HepG2 (cell line): ENCODE data around the gene WNT6. TPM values are rescaled to one million over a fixed set of nuclear protein-coding genes. Genes with fewer than 3 reads are reported as not detected.

Experiments used
- ATAC-seq: fragments of 200-7000 bp; cut with Tn5 transposase; 3 replicates; pipeline ENCODE4 v1.9.1; 2020; ENCODE audit warnings: mild to moderate bottlenecking, moderate library complexity
- BruUV-seq: library from RNA; stranded (reverse); fragments of 400-500 nt; replicated peaks from 2 replicates; lab custom pipeline; 2021; lab: Mats Ljungman, UMichigan
- CTCF ChIA-PET: fragments of 300-600 bp; formaldehyde crosslinking; extraction: SDS; loops from one replicate; lab custom pipeline; 2021; ENCODE audit warnings: low total read pairs, inconsistent platforms, low intra/inter-chr PET ratio; lab: Yijun Ruan, JAX
- POLR2A ChIA-PET: fragments of 350-600 bp; sonication (Branson Sonifier 250); formaldehyde crosslinking; loops from one replicate; lab custom pipeline; 2020; ENCODE audit warnings: antibody characterized with exemption, inconsistent platforms; lab: Yijun Ruan, JAX
- DNase-seq: peaks from one replicate; pipeline ENCODE4 v3.0.0-alpha.2; 2015; ENCODE audit warnings: low spot score
- FAIRE-seq: peaks from 3 replicates; lab custom pipeline; 2011; peaks lifted over from hg19 to GRCh38; lab: Jason Lieb, UNC
- H2AFZ ChIP-seq: one replicate; pipeline ENCODE4 v1.6.1; 2011; ENCODE audit warnings: low read length, inconsistent platforms
- H3K27ac ChIP-seq: fragments of 300-600 bp; 3 replicates; pipeline ENCODE4 v1.8.0; 2011; ENCODE audit warnings: mixed run types, mild to moderate bottlenecking, mixed read lengths, low read length, inconsistent platforms; ENCODE audit not compliant: insufficient read depth; ENCODE audit errors: extremely low read length
- H3K27me3 ChIP-seq, 2 experiments: fragments of 200-600 bp in 1 of 2; 2 replicates in 1 of 2; 3 replicates in 1 of 2; pipeline versions ENCODE4 v1.6.0 to v1.8.0; 2011; ENCODE audit warnings: low read length in 2 of 2, mild to moderate bottlenecking in 2 of 2, moderate library complexity in 2 of 2, inconsistent platforms in 1 of 2; ENCODE audit not compliant: insufficient read depth in 2 of 2, control insufficient read depth in 1 of 2
- H3K36me3 ChIP-seq, 2 experiments: fragments of 200-600 bp in 1 of 2; replicated peaks in 1 of 2; 2 replicates in 1 of 2; 3 replicates in 1 of 2; pipeline versions ENCODE4 v1.5.1 to v1.8.0; 2011; ENCODE audit warnings: low read length in 2 of 2, inconsistent platforms in 1 of 2; ENCODE audit not compliant: insufficient read depth in 2 of 2, control insufficient read depth in 1 of 2
- H3K4me1 ChIP-seq: 2 replicates; pipeline ENCODE4 v1.5.1; 2012; ENCODE audit warnings: low read length, inconsistent platforms; ENCODE audit not compliant: insufficient read depth
- H3K4me2 ChIP-seq: 2 replicates; pipeline ENCODE4 v1.6.0; 2011; ENCODE audit warnings: low read depth, low read length, inconsistent platforms
- H3K4me3 ChIP-seq, 3 experiments: fragments of 200-600 bp in 1 of 3; sonication (generic), shearing (Covaris generic) in 1 of 3; replicated peaks in 1 of 3; 2 replicates each; pipeline ENCODE4 v1.5.1; 2011 to 2016; ENCODE audit warnings: low read length in 3 of 3, inconsistent platforms in 2 of 3, low read depth in 2 of 3, mild to moderate bottlenecking in 2 of 3, control low read depth in 1 of 3, mixed read lengths in 1 of 3; ENCODE audit not compliant: insufficient read depth in 1 of 3
- H3K79me2 ChIP-seq: one replicate; pipeline ENCODE4 v1.6.1; 2011; ENCODE audit warnings: low read length, inconsistent platforms; ENCODE audit not compliant: insufficient read depth
- H3K9ac ChIP-seq: 2 replicates; pipeline ENCODE4 v1.6.0; 2011; ENCODE audit warnings: mild to moderate bottlenecking, low read depth, low read length, inconsistent platforms; ENCODE audit not compliant: insufficient read depth
- H3K9me3 ChIP-seq: 2 replicates; pipeline ENCODE4 v1.5.1; 2012; ENCODE audit warnings: mild to moderate bottlenecking, low read length
- H4K20me1 ChIP-seq: 2 replicates; pipeline ENCODE4 v1.6.0; 2011; ENCODE audit warnings: inconsistent platforms, mild to moderate bottlenecking, low read length, moderate library complexity; ENCODE audit not compliant: insufficient read depth
- ARNTL ChIP-seq: sonication (generic); formaldehyde crosslinking; IDR thresholded peaks from 2 replicates; pipeline ENCODE4 v1.4.0; 2020; ENCODE audit warnings: mild to moderate bottlenecking, missing genetic modification reagents
- CAMTA2 ChIP-seq: sonication (generic); formaldehyde crosslinking; IDR thresholded peaks from 2 replicates; pipeline ENCODE4 v1.4.0; 2020; ENCODE audit warnings: mild to moderate bottlenecking, missing genetic modification reagents, borderline replicate concordance
- DR1 ChIP-seq: sonication (generic); formaldehyde crosslinking; IDR thresholded peaks from 2 replicates; pipeline ENCODE4 v1.8.0; 2021; ENCODE audit warnings: mild to moderate bottlenecking, missing genetic modification reagents, inconsistent platforms
- FOXJ3 ChIP-seq: sonication (generic); formaldehyde crosslinking; IDR thresholded peaks from 2 replicates; pipeline ENCODE4 v1.4.0; 2020; ENCODE audit warnings: missing genetic modification reagents, mild to moderate bottlenecking, borderline replicate concordance
- HES4 ChIP-seq: sonication (generic); formaldehyde crosslinking; IDR thresholded peaks from 2 replicates; pipeline ENCODE4 v1.9.0; 2021; ENCODE audit warnings: mild to moderate bottlenecking, missing genetic modification reagents, borderline replicate concordance
- KAT2B ChIP-seq: fragments of 150-350 bp; IDR thresholded peaks from 2 replicates; pipeline ENCODE4 v1.6.1; 2014; ENCODE audit warnings: low read depth, low read length, borderline replicate concordance
- KLF12 ChIP-seq: sonication (generic); formaldehyde crosslinking; IDR thresholded peaks from 2 replicates; pipeline ENCODE4 v1.4.0; 2020; ENCODE audit warnings: missing genetic modification reagents, borderline replicate concordance
- KLF9 ChIP-seq: IDR thresholded peaks from 2 replicates; pipeline ENCODE4 v1.6.1; 2016; ENCODE audit warnings: low read depth
- REL ChIP-seq: sonication (generic); formaldehyde crosslinking; conservative IDR thresholded peaks from 2 replicates; pipeline ENCODE4 v1.8.0; 2022; ENCODE audit warnings: mild to moderate bottlenecking, missing genetic modification reagents, moderate library complexity
- THYN1 ChIP-seq: sonication (generic); formaldehyde crosslinking; IDR thresholded peaks from 2 replicates; pipeline ENCODE4 v1.8.1; 2023; ENCODE audit warnings: low read depth, mild to moderate bottlenecking, moderate library complexity, missing genetic modification reagents, borderline replicate concordance
- ZNF367 ChIP-seq: sonication (generic); formaldehyde crosslinking; IDR thresholded peaks from 2 replicates; pipeline ENCODE4 v1.4.0; 2020; ENCODE audit warnings: missing genetic modification reagents, borderline replicate concordance
- ZNF546 ChIP-seq: sonication (generic); formaldehyde crosslinking; conservative IDR thresholded peaks from 2 replicates; pipeline ENCODE4 v1.8.1; 2023; ENCODE audit warnings: mild to moderate bottlenecking, missing genetic modification reagents
- ZSCAN29 ChIP-seq: sonication (generic); formaldehyde crosslinking; conservative IDR thresholded peaks from 2 replicates; pipeline ENCODE4 v1.4.0; 2020; ENCODE audit warnings: mild to moderate bottlenecking, missing genetic modification reagents
- WGBS: methylation state at CpG from one replicate; pipeline ENCODE4 v1.1.6; 2017; ENCODE audit warnings: low lambda C conversion rate; 5-methylcytosine and 5-hydroxymethylcytosine counted together
- in situ Hi-C: cut with HindIII; loops from 2 replicates; pipeline ENCODE4 v1.10.0; 2017; ENCODE audit warnings: low pct_unique_long_range_greater_than_20kb; ENCODE audit not compliant: extremely low pct_ligation_motif_present
- intact Hi-C: fragments of 100-400 bp; cut with micrococcal nuclease; formaldehyde crosslinking; loops from one replicate; pipeline ENCODE4 v1.10.0; 2022; ENCODE audit not compliant: unreplicated experiment
- polyA plus RNA-seq, 8 experiments: library from polyadenylated mRNA; depleted of rRNA in 3 of 8; stranded (reverse) in 7 of 8; unstranded in 1 of 8; fragments of >200 nt; fragmentation: Illumina TruSeq in 4 of 8; extraction: Trizol in 4 of 8; gene quantifications; 2 replicates each; pipeline versions ENCODE4 v1.2.1 to v1.2.3, GENCODE V29; 2011 to 2016; ENCODE audit warnings: low read depth in 4 of 8, missing spikeins in 1 of 8, mixed read lengths in 1 of 8; ENCODE audit not compliant: insufficient read depth in 1 of 8
- total RNA-seq, 5 experiments: library from RNA; depleted of rRNA; stranded (reverse); fragments of >200 nt; fragmentation: Illumina TruSeq; extraction: Trizol; gene quantifications; 2 replicates each; pipeline ENCODE4 v1.2.3, GENCODE V29; 2016; ENCODE audit warnings: low read depth in 1 of 5
- TF ChIP-seq, protein P1 (sequence below): sonication (generic); formaldehyde crosslinking; IDR thresholded peaks from 2 replicates; pipeline ENCODE4 v1.8.0; 2023; ENCODE audit warnings: mild to moderate bottlenecking, missing genetic modification reagents
- TF ChIP-seq, protein P2 (sequence below): sonication (generic); formaldehyde crosslinking; IDR thresholded peaks from 2 replicates; pipeline ENCODE4 v1.5.1; 2020; ENCODE audit warnings: missing genetic modification reagents, mild to moderate bottlenecking, borderline replicate concordance

The WNT6 gene
- total and polyA plus RNA-seq, 2 of the 13 experiments (the other 11 are each of a cell fraction or from before 2014, with no cell fraction given) = 0.20 TPM; not detected in 1

DNA sequence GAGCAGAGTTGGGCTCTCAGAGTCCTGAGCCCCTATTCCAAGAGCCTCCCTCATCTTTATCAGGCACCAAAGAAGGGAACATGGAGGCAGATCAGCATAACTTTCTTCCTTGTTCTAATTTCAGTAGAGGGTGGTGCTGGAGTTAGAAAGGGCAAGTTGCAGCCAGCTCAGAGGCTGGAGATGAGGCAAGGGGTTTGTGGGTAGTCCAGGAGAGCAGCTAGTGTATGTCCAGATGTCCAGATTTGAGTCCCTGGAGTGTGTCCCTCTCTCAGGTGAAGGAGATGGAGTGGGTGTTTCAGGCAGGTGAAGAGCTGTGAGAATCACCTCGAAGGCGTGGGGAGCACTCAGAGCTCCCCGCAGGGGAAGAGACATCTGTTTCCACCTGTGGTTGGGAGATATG lies 27.5 kb upstream of the WNT6 start:
- Histone ChIP-seq H3K36me3 (no peaks in the 10 kb centered on the region), H3K27me3 (peaks cover 16 to 79% of the 10 kb centered on the region in 2 experiments; a peak in 4 of 5 replicates), H3K4me3 (no peak overlapping the region), H2AFZ (no peak overlapping the region), H4K20me1 (no peaks in the 10 kb centered on the region), H3K4me1 (peaks cover 40% of the 10 kb centered on the region), H3K4me2 (no peak overlapping the region; the same call in 1 of the 2 replicates), H3K9me3 (no peaks in the 10 kb centered on the region), H3K9ac (no peak overlapping the region), H3K27ac (no peak overlapping the region), H3K79me2 (no peaks in the 10 kb centered on the region)
- 86% methylated on average over 3 of the region's 3 CpGs for WGBS
- no TSS peak for BruUV-seq
- peak; percentile 4; the same call in 2 of the 3 replicates for ATAC-seq
- intact Hi-C loops = no loop called here
- ChIA-PET POLR2A (interaction anchor here (1.0 kb wide), 1 partner anchor 50 kb away, joined by 3 read pairs; the partner anchor contains the start of gene CYP27A1), CTCF (no interaction called here)
- no peak for DNase-seq
- no peak for TF ChIP-seq DR1 (CRISPR knock-in tag)
- TF ChIP-seq, protein P1, sequence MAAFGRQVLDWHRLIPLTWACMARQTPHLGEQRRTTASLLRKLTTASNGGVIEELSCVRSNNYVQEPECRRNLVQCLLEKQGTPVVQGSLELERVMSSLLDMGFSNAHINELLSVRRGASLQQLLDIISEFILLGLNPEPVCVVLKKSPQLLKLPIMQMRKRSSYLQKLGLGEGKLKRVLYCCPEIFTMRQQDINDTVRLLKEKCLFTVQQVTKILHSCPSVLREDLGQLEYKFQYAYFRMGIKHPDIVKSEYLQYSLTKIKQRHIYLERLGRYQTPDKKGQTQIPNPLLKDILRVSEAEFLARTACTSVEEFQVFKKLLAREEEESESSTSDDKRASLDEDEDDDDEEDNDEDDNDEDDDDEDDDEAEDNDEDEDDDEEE = no peak
- no peak for FAIRE-seq
- in situ Hi-C loops = loop anchor here (25.0 kb wide), 1 partner anchor 95 kb away; no protein-coding TSS in a partner anchor

DNA sequence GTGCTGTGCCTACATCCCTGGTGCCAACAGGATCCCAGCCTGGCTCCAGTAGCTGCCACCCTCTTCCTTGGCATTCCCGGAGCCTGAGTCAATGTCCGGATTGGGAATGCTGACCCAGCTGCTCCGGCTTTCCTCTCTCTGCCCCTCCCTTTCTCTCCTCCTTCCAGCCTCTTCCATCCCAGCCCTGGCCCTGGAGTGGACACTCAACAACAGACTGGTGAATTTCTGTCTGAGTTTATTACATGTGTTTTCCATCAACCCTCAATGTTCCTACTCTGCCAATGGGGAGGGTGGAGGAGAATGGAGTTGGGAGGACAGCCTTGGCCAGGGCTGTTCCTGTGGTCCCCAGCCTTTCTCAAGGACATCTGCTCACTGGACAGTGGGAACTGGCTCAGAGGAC lies 27.1 kb upstream of the WNT6 start:
- H3K9me3 ChIP-seq = no peaks in the 10 kb centered on the region
- DNase-seq = no peak
- peaks cover 39% of the 10 kb centered on the region for H3K4me1 ChIP-seq
- no peaks in the 10 kb centered on the region for H4K20me1 ChIP-seq
- no peak overlapping the region for H3K4me2 ChIP-seq
- CTCF ChIA-PET = no interaction called here
- intact Hi-C loops (no loop called here), in situ Hi-C loops (loop anchor here (25.0 kb wide), 1 partner anchor 95 kb away; no protein-coding TSS in a partner anchor)
- no TSS peak for BruUV-seq
- no peak overlapping the region for H3K27ac ChIP-seq
- peaks cover 16 to 79% of the 10 kb centered on the region in 2 experiments; a peak in 4 of 5 replicates for H3K27me3 ChIP-seq
- POLR2A ChIA-PET = interaction anchor here (1.0 kb wide), 1 partner anchor 50 kb away, joined by 3 read pairs; the partner anchor contains the start of gene CYP27A1
- ATAC-seq = no peak
- no peak overlapping the region for H2AFZ ChIP-seq
- no peaks in the 10 kb centered on the region for H3K36me3 ChIP-seq
- H3K79me2 ChIP-seq = no peaks in the 10 kb centered on the region
- no peak overlapping the region for H3K9ac ChIP-seq
- WGBS = 31% methylated on average over 3 of the region's 3 CpGs
- no peak for FAIRE-seq
- H3K4me3 ChIP-seq = no peak overlapping the region
- TF ChIP-seq FOXJ3 (CRISPR knock-in tag) (no peak), THYN1 (CRISPR knock-in tag) (no peak), KLF9 (CRISPR knock-in tag) (no peak), ZSCAN29 (CRISPR knock-in tag) (no peak), ZNF546 (no peak), KAT2B (no peak), KLF12 (CRISPR knock-in tag) (no peak), HES4 (CRISPR knock-in tag) (no peak), REL (no peak), ZNF367 (CRISPR knock-in tag) (no peak), CAMTA2 (CRISPR knock-in tag) (no peak), ARNTL (no peak)
- TF ChIP-seq, protein P2, sequence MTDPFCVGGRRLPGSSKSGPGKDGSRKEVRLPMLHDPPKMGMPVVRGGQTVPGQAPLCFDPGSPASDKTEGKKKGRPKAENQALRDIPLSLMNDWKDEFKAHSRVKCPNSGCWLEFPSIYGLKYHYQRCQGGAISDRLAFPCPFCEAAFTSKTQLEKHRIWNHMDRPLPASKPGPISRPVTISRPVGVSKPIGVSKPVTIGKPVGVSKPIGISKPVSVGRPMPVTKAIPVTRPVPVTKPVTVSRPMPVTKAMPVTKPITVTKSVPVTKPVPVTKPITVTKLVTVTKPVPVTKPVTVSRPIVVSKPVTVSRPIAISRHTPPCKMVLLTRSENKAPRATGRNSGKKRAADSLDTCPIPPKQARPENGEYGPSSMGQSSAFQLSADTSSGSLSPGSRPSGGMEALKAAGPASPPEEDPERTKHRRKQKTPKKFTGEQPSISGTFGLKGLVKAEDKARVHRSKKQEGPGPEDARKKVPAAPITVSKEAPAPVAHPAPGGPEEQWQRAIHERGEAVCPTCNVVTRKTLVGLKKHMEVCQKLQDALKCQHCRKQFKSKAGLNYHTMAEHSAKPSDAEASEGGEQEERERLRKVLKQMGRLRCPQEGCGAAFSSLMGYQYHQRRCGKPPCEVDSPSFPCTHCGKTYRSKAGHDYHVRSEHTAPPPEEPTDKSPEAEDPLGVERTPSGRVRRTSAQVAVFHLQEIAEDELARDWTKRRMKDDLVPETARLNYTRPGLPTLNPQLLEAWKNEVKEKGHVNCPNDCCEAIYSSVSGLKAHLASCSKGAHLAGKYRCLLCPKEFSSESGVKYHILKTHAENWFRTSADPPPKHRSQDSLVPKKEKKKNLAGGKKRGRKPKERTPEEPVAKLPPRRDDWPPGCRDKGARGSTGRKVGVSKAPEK = no peak
